CD4-positive, alpha-beta T cell treated with Interleukin-6 for 4 hours (primary cell): ENCODE measurements around the gene KCNIP4.

Experiments
- DNase-seq: peaks from one replicate; pipeline ENCODE4 v3.0.0-alpha.2; 2020; ENCODE audit warnings: mixed read lengths

KCNIP4 gene

GRCh38 chr4:20698382-20698781 lies 1250.2 kb downstream of the KCNIP4 start:
- no peak for DNase-seq

DNA sequence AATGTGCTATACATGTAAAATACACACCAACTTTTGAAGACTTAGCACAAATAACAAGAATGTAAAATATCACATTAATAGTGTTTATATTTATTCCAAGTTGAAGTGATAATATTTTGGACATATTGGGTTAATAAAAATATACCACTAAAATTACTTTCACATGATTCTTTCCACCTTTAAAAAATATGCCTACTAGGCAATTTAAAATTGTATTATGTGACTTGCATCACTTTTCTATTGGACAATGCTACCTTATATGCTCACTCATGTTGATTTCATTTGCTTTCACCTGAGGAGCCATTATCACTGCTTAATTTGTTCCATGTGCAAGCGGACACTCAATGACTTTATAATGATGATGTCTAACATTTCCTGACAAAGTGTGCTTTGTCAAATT lies 1251.8 kb downstream of the KCNIP4 start:
- no peak for DNase-seq

- DNase-seq = no peak
Observed at GRCh38 chr4:20687864-20688263, 1260.7 kb downstream of the KCNIP4 start.

DNA sequence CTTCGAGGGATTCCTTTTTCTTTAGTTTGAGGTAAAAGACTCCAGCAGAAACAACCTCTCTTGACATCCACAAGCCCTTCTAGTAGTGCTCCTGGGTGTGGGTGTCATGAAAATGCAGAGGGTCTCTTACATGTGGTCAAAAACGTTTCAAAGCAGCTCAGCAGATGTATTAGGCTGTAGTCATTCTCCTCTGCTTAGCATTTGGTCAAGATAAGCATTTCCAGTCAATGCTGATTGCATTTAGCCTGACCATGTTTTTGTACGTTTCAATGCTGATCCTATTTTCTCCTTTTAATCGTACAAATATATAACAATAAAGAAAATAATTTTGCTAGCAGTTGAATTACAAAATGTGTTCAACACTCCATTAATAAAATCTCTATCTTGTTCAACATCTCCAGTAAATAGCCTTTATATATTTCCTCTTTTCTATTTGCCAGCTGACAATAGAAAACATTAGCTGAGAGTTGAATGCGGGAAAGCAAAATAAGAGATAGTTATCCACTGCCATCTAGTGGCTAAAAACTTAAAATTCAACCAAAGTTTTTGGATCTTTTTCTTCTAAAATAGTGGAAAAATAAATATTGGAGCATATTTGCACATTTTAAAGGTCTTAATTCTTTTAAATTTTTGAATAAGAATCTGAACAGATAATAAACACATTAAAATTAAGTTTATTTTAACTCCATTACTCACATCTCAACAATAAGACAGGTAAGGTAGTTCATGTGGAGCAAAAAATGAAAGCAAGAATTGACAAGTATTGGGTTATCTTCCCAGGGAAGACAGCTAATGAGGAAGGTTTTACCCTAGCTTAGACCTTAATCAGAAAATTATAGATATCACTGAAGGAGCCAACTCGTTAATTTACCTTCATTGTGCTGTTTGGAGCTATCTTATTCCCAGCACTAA lies 1263.5 kb downstream of the KCNIP4 start:
- DNase-seq = no peak

DNA sequence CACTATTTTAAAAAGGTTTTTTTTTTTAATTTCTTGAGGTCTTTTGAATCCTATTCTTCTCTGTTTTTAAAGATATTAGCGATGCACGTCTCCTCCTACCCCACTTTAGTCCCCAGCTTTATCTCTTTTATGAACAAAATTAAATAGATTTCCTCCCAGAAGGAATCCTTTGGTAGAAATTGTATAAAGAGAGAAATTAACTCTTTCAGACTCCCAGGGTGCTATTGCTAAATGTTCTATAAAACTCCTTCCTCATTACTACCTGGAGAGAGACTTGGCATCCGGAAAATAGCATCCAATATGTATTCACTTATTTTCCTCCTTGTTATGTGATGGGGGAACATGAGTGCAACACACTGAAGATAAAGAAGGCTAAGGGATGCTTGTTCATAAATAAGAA lies 1264.8 kb downstream of the KCNIP4 start:
- no peak for DNase-seq

GRCh38 chr4:20682853-20683252 lies 1265.7 kb downstream of the KCNIP4 start:
- no peak for DNase-seq

DNA sequence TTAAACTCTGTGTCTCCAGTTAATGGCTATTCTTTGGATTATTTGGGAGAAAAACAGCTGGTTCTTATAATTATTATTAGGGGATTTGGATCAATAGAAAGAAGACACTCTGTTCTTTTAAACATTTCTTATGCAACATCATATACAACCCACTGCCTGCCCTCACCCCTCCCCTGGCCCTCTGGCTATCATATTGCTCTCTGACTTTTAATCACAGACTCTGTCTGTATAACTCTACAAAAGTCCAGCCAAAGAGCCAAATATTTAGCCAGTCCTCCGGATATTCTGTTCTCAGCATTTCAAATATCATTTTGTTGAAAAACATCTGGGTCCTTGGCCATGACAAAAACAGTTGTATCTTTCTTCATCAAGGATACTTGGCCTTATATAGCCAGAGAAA lies 1267.3 kb downstream of the KCNIP4 start:
- no peak for DNase-seq

DNA sequence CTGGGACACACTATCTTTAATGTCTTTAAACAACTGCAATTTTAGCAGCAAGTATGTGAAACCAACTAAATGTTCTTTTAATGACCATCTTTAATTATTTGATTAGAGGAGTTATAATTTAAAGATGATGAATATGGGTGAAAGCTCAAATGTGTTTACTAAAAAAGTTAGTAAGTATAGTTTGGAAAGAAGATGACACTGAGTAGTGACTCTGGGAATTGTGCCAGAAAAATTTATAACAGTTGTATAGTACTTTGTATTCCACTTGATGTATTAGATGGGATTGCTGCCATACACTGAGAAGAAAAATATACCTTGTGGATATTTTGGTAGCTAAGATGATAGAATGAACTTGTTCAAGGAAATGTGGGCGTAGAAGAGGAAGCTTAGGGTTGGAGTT lies 1267.8 kb downstream of the KCNIP4 start:
- DNase-seq = no peak

DNA sequence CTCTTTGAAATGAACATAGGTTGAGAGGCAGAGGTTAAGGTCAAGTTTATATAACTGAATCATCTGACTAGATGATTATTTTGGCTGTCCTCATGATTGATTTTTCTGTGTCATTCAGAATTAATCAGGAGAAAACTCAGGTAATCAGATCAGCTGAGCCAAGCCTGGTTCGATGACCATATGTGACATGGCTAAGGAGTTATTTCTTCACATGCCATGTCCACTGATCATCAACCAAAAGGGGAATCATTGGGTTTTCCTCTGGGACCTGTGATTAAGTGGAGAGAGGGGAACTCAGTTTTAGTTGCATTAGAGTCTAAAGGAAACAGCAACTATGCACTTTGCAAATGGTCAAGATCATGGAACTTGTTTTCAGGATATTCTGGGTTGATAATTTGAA lies 1268.6 kb downstream of the KCNIP4 start:
- DNase-seq = no peak
